Measurements from ENCODE around the gene CD38.
"Not testable (repeated sequence)": the region's sequence is repeated elsewhere in the genome, so short reads cannot be mapped to it uniquely, and the experiment has no call there.

CD38 gene

DNA sequence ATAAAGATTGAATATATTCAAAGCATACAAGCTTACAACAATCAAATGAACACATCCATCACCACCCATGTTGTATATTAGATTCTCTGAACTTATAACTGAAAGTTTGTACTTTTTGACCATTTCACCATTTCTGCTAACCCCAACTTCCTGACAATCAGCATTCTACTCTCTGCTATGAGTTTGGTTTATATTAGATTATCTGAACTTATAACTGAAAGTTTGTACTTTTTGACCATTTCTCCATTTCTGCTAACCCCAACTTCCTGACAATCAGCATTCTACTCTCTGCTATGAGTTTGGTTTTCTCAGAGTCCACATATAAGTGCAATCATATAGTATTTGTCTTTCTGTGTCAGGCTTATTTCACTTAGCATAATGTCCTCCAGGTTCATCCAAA, 15.7 kb upstream of the CD38 start:
- DNase-seq (ENCODE audit: low read depth) = not testable (repeated sequence)

GRCh38 chr4:15765391-15765790, 12.7 kb upstream of the CD38 start:
- no peak for DNase-seq (ENCODE audit: low read depth)

GRCh38 chr4:15765910-15766697, 12.0 kb upstream of the CD38 start:
- DNase-seq (ENCODE audit: low read depth) = no peak

GRCh38 chr4:15766821-15767220, 11.3 kb upstream of the CD38 start:
- DNase-seq (ENCODE audit: low read depth) = no peak

DNA sequence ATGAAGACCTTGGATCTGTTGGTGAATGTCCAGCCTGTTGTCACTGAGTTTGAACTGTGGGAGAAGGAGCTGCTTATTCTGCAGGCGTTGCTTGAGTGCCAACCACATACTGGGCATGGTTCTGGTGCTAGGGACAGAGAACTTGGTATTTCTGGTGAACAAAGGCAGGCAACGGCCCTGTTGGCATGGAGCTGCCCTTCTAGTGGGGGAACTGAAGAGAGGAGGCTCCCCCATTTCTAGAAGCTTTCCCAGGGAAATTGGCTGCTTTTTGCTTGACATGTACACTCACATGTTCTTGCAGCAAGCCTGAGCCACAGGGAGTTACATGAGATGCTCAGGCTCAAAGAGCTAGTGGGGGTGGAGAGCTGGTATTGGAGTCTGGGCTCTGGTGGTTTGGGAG, 8.9 kb upstream of the CD38 start:
- DNase-seq (ENCODE audit: low read depth) = no peak

- no peak for DNase-seq (ENCODE audit: low read depth)
These were observed 6.7 kb upstream of the CD38 start for GRCh38 chr4:15771216-15772058.

- no peak for DNase-seq (ENCODE audit: low read depth)
These were observed 4.1 kb upstream of the CD38 start for GRCh38 chr4:15774020-15774420.

GRCh38 chr4:15776871-15777648, 1.1 kb upstream of the CD38 start:
- no peak for DNase-seq (ENCODE audit: low read depth)

DNA sequence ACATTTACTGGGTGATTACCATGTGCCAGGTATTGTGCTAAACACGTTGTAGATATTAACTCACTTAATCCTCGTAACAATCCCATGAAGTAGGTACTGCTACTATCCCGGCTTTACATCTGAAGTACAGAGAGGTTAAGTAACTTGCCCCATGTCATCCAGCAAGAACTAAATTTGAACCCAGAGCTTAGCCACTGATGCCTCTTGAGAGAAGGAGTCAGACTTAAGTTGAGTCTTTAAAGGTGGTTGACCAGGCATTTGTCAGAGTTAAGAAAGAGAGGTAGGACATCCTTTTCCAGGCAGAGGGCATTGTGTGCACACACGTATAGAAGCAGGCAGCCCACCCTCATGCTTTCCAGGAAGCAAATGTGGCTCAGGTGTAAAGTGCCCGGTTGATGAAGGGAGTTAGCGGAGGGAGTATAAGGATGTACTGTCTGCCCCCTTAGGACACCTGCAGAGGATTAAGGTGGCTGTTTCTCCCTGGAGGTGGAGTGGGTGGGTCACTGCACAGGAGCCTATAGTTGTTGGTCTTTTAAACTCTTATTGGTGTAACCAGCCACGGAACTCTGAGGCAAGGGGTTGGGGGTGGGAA, 335 bp upstream of the CD38 start:
- DNase-seq (ENCODE audit: low read depth) = no peak

DNA sequence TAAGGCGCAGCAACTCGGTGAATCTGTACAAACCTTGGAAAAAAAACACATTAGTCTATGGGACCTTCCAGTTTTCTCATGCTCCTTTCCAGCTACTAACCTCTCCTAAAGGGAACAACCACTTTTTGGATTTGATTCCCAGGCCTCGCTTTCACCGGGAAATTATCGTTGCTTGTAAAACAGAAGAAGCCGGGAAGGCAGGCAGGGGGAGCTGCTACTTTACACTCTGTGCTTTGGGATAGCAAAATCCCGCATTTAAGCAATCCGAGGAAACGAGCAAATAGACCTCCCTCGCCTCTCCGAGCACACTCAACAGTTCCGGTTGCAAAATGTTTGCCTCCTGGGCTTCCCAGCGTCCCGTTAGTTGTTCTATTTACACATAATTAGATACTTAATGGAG, 1.2 kb downstream of the CD38 start:
- DNase-seq (ENCODE audit: low read depth) = no peak

DNA sequence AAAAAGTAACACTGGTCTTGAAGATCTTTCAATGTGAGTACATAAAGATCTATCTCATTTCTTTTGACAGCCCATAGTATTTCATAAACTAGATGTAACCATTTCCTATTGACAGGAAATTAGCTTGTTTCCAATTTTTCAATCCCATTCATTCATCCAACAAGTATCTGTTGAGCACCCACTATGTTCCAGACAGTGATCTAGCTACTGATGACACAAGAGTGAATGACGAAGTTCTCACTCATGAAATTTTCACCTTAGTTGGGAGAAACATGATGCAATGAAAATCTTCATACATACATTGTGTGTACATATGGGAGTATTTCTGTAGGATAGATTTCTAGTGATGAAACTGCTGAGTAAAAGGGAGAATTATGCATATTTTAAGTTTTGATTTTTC, 1.7 kb downstream of the CD38 start:
- DNase-seq (ENCODE audit: low read depth) = no peak

DNA sequence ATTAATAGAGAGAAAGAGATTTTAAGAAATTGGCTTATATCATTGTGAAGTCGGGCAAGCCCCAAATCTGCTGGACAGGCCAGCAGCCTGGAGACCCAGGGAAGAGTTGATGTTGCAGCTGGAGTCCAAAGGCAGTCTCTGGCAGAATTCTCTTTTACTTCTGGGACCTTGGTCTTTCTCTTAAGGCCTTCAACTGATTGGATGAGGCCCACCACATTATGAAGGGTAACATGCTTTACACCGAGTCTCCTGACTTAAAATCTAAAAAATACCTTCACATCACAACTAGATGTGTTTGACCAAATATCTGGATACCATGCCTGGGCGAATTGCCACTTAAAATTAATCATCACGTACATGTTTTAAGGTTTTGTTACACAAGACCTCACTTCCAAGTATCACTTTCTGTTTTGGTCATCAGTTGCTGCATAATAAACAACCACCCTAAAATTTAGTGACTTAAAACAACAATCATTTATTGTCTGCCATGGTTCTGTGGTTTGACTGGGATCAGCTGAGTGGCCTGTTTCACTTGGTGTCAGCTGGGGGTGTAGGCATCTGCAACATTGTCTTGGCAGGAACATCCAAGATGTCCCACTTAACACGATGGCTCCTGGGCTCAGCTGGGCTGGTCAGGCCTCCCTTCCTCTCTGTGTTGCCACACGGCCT, 3.4 kb downstream of the CD38 start:
- no peak for DNase-seq (ENCODE audit: low read depth)

- DNase-seq (ENCODE audit: low read depth) = no peak
These were observed 5.5 kb downstream of the CD38 start for GRCh38 chr4:15783676-15784075.

- no peak for DNase-seq (ENCODE audit: low read depth)
These were observed 7.0 kb downstream of the CD38 start for GRCh38 chr4:15784959-15785634.

GRCh38 chr4:15786743-15787142, 8.6 kb downstream of the CD38 start:
- no peak for DNase-seq (ENCODE audit: low read depth)

DNA sequence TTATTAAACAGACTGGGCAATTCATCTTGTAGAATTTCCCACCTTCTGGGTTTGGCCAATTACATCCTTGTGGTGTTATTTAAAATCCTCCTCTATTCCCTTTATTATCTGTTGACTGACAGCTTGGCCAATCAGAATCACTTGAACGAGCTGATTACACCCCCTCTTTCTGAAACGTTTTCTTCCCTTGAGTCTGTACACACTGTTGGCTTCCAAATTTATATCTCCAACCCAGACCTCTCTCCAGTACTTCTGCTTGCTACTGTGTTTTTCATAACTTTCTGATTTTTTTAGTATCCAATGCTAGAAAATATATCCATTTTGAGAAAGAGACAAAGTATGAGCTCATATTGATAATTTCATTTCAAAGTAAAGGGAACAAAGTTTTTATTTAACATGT, 14.8 kb downstream of the CD38 start:
- DNase-seq (ENCODE audit: low read depth) = no peak

DNA sequence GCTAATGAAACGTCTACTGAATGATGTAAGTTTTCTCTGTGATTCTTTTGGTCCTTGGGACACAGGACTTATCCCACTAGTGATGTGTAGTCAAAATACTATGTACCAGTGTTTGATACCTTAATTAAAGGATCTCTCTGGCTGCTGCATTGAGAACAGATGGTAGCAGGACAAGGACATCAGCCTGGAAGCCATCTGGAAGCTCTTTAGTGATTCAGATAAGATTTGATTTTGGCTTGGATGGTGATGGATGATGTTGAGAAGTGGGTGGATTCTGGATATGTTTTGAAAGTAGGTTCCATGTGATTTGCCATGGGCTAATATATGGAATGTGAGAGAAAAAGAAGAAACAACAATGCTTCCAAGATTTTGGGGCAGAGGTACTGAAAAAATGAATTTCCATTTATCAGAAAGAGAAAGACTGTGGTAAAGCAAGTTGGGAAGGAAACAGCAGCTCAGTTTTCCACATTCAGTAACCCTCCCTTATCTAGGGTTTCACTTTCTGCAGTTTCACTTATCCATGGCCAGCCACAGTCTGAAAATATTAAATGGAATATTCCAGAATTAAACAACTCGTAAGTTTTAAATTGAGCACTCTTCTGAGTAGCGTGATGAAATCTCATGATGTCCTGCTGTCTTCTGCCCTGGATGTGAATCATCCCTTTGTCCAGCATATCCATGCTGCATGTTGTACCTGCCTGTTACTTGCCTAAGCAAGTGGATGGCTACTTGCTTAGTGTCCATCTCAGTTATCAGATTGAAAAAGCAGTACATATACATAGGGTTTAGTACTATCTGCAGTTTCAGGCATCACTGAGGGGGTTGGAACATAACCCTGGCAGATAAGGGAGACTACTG, 15.6 kb downstream of the CD38 start:
- no peak for DNase-seq (ENCODE audit: low read depth)

DNA sequence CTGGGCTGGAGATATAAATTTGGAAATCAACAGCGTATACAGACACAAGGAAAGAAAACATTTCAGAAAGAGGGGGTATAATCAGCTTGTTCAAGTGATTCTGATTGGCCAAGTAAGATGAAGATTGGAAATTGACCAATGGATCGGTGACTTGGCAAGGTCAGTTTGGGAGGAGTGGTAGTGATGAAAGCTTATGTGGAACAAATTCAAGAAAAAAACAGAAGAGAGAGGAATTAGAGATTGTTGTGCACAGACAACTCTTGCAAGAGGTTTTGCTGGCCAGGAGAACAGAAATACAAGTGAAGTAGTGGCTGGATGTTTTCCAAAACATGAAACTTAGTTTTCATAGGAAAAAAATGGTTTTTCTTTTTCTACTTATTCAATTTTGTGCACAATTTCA, 16.3 kb downstream of the CD38 start:
- DNase-seq (ENCODE audit: low read depth) = no peak

DNA sequence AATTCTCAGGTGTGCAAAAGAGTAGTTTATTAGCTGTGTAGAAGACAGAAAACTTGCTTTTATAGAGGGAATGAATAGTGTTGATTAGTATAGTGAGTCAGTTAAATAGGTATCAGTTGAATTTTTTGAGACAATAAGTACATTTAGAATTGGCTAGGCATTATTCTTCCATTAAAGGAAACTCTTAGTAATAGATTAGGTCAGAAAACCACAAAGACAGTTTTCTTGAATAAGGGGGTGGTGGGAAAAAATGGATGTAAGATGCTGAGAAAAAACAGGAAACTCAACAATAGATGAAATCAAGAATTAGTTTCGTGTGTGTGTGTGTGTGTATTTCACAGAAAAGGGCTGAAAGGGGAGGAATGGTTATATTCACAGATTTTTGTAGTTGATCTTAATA, 16.8 kb downstream of the CD38 start:
- no peak for DNase-seq (ENCODE audit: low read depth)

- no peak for DNase-seq (ENCODE audit: low read depth)
These were observed 19.2 kb downstream of the CD38 start for GRCh38 chr4:15797320-15797719.
